Kidney capillary endothelial cell (primary cell): ENCODE data around the gene ACOT4.
"Not testable (repeated sequence)": the region's sequence is repeated elsewhere in the genome, so short reads cannot be mapped to it uniquely, and the experiment has no call there.

Experiments
- DNase-seq: peaks from one replicate; pipeline ENCODE4 v3.0.0-alpha.2; 2018; ENCODE audit warnings: low spot score

The ACOT4 gene

DNA sequence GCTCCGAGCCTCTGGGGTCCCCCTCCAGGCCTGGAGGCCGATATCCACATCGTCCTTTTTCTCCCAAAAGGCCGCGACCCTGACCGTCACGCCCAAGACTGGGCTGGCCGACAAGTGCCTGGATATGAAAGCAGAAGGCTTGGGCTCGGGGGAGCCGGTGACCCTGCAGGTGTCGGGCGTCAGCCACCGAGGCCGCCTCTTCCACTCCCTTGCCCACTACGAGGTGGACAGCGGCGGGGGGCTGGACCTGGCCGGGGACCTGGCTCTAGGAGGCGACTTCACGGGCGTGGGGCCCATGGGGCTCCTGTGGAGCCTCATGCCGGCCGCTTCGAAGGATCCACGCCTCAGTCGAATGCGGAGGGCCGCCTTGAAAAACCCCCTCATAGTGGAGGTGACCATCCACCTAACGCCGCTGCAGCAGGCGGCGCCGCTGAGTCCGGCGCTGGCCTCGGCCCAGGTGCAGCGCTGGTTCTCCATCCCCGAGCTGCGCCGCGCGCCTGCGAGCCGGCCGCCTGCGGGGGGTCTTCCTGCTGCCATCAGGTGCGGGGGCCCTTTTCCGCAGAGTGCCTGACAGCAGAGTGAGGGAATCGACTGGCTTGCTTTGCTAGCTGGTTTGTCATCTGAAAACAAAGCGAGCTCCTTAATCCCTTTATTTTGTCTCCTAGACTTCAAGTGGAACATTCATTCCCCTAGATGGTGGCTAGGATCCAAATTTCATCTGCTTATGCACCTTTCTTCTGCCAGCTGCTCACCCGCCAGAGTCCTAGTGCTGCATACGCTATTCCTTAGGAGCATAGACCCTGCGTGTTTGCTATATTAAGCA is 42.5 kb downstream of the ACOT4 start:
- no peak for DNase-seq

DNA sequence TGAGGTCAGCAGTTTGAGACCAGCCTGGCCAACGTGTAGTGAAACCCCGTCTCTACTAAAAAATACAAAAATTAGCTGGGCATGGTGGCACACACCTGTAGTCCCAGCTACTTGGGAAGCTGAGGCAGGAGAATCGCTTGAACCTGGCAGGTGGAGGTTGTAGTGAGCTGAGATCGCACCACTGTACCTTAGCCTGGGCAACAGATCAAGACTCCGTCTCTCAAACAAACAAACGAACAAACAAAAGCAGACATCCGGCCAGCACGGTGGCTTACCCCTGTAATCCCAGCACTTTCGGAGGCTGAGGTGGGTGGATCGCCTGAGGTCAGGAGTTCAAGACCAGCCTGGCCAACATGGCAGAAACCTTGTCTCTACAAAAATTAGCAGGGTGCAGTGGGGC is 44.7 kb downstream of the ACOT4 start:
- not testable (repeated sequence) for DNase-seq

DNA sequence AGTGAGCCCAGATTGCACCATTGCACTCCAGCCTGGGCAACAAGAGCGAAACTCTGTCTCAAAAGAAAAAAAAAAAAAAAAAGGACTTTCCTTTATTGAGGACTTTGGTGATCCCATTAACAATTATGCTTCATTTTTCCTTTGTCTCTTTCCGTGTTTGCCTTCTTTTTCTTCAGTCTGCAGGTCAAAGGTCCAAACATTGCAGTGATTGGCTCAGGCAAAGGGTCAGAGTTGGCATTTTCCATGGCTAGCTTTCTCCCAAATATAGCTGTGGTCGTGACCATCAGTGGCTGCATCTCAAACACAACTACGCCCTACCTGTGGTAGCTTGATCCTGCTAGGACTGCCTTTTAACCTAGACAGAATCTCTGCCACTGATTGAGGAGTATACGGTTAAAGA is 46.2 kb downstream of the ACOT4 start:
- DNase-seq = no peak

DNA sequence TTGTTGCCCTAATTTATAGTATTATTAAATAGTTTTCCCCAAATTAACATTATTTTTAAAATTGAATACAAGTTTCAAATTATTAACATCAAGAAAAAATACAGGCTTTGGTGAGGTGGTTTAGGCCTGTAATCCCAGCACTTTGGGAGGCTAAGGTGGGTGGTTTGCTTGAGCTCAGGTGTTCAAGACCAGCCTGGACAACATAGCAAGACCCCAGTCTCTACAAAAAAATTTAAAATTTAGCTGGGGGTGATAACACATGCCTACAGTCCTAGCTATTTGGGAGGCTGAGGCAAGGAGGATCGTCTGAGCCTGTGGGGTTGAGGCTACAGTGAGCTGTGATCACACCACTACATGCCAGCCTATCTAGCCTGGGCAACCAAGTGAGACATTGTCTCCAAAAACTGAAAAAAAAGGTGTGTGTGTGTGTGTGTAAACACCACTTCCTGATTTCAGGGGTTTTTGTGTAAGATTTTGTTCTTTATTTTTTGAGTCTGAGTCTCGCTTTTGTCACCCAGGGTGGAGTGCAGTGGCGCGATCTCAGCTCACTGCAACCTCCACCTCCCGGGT is 49.2 kb downstream of the ACOT4 start:
- no peak for DNase-seq

DNA sequence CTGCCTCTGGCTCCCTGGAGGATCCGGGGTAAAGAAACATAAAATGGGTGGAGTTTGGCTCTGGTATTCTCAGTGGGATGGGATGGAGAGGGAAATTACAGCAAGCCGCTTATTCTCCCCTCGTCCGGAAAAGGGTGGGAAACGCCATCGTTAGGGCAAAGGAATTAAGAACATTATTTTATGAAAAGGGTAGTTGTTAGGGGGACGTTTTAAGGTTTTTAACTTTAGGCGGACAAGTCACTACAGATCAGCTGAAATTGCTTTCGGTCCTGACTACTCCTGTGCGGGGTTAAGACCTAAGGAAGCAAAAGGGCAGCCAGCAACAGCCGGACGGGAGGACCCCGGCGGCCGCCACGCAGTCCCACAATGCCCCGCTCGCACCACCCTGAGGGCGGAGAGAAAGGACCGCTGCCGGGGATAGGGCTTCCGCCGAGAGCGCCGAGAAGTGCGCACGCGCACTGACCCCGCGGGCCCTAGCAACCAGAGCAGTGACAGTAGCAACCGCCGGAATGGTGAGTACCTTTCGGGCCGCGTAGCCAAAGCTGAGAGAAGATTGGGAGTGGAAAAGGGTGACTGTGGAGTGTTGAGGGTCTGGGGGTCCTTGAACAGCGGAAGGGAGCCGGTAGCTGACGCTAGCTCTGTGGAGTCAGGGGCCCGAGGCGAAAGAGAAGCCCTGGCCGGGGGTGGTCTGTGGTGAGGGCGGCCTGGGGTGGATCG is 53.0 kb downstream of the ACOT4 start, which contains the start of gene DNAL1:
Gene DNAL1 (plus strand): TSS at position 456 of the 717 bp plus-strand sequence. CDS start 54 bp downstream, at position 510.
- DNase-seq = peak; percentile 94

DNA sequence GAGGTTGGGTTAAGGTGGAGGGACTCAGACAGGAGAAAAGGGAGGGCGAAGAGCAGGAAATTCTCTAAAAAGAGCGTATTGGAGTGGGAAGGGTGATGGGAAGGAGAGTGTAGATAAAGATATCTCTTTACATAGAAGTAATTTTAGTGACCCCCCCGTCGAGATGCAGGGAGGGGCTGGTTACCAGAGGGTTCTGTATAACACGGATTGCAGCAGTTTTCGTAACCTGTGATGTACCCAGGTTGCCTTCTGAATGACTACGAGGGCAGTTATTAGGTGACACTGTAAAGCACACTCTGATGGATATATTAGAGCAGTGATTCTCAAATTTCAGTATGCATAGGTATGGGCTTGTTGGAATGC is 53.6 kb downstream of the ACOT4 start:
- no peak for DNase-seq
